Measurements from ENCODE around the gene SLC27A4. TPM values are rescaled to one million over a fixed set of nuclear protein-coding genes. Genes with fewer than 3 reads are reported as not detected.

SLC27A4 gene
- total and polyA plus RNA-seq, 2 of the 13 experiments (the other 11 are each of a cell fraction or from before 2014, with no cell fraction given): 10.6 to 18.8 TPM

DNA sequence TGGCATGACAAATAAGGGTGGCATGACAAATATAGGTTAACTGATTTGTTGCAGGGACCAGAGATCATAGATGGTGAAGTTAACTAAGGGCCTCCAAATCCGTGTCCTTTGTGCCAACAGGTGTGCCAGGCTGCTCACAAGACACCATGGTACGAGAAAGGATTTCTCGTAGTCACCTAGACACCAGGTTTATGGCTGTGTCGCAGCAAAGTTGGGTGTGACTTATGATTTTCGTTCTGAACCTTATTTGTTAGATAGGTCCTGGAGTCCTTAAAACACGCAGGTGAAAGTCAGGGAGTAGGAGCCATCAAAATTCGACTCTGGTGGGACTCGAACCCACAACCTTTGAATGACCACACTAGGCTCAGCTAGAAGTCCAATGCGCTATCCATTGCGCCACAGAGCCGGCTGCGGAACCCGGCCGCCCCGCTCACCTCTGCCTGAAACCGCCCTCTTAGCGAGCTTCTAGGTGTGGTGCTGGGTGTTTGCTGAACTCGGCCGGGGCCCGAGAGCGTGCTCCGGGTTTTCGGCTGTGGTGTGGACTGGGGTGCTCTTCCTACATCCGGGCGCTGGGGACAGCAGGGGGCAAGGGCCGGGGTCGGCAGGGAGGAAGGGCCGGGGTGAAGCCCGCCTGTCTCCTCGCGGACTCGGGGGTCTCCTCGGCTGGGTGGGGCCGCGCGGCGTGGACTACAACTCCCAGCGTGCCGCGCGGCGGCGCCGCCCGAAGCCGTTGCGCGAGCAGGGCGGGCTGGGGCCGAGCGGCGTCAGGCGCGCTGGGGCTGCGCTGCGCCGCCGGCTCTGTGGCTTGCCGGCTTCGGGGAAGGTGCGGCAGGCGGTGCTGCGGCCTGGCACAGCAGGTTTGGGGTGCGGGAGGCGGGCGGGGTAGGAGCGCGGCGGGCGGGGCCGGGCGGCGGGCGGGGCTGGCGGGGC, at the start of gene SLC27A4 (continued):
- TF ChIP-seq, protein P1, sequence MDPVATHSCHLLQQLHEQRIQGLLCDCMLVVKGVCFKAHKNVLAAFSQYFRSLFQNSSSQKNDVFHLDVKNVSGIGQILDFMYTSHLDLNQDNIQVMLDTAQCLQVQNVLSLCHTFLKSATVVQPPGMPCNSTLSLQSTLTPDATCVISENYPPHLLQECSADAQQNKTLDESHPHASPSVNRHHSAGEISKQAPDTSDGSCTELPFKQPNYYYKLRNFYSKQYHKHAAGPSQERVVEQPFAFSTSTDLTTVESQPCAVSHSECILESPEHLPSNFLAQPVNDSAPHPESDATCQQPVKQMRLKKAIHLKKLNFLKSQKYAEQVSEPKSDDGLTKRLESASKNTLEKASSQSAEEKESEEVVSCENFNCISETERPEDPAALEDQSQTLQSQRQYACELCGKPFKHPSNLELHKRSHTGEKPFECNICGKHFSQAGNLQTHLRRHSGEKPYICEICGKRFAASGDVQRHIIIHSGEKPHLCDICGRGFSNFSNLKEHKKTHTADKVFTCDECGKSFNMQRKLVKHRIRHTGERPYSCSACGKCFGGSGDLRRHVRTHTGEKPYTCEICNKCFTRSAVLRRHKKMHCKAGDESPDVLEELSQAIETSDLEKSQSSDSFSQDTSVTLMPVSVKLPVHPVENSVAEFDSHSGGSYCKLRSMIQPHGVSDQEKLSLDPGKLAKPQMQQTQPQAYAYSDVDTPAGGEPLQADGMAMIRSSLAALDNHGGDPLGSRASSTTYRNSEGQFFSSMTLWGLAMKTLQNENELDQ (CRISPR knock-in tag; IDR thresholded peaks at IDR 0.05; ENCODE audit: borderline replicate concordance): peak; percentile 57; the same call in 1 of the 2 replicates
- TF ChIP-seq POLR2A (IDR thresholded peaks at IDR 0.05; ENCODE audit: insufficient read depth in 1 of 2, low read depth in 2 of 2, low read length in 2 of 2) (peak in 1 of 2 experiments; percentile 69), MED13 (CRISPR knock-in tag; IDR thresholded peaks at IDR 0.05) (0 out of 2 replicates have a peak, but pooled peaks have one; percentile 20), ADNP (CRISPR knock-in tag; IDR thresholded peaks at IDR 0.05) (peak; percentile 86), HDAC2 (CRISPR knock-in tag; IDR thresholded peaks at IDR 0.05) (peak; percentile 58), ZNF703 (CRISPR knock-in tag; IDR thresholded peaks at IDR 0.05; ENCODE audit: borderline replicate concordance) (no peak), RBAK (CRISPR knock-in tag; IDR thresholded peaks at IDR 0.05) (no peak), MTF1 (CRISPR knock-in tag; IDR thresholded peaks at IDR 0.05) (no peak), NPAS2 (CRISPR knock-in tag; IDR thresholded peaks at IDR 0.05; ENCODE audit: borderline replicate concordance) (no peak), FOXP1 (IDR thresholded peaks at IDR 0.05) (no peak), FOXP1 (CRISPR knock-in tag; IDR thresholded peaks at IDR 0.05) (0 out of 2 replicates have a peak, but pooled peaks have one; percentile 7), CEBPB (IDR thresholded peaks at IDR 0.05; ENCODE audit: borderline replicate concordance, low read depth, low read length) (peak; percentile 65), YY1 (IDR thresholded peaks at IDR 0.05; ENCODE audit: insufficient read depth, insufficient replicate concordance, low read depth, low read length) (peak; percentile 68), ZNF263 (CRISPR knock-in tag; IDR thresholded peaks at IDR 0.05) (no peak), ZNF224 (CRISPR knock-in tag; IDR thresholded peaks at IDR 0.05) (no peak), ZNF44 (CRISPR knock-in tag; IDR thresholded peaks at IDR 0.05) (0 out of 2 replicates have a peak, but pooled peaks have one; percentile 34), MEIS1 (CRISPR knock-in tag; IDR thresholded peaks at IDR 0.05; ENCODE audit: borderline replicate concordance) (peak; percentile 60; the same call in 1 of the 2 replicates)
- TF ChIP-seq, protein P2, sequence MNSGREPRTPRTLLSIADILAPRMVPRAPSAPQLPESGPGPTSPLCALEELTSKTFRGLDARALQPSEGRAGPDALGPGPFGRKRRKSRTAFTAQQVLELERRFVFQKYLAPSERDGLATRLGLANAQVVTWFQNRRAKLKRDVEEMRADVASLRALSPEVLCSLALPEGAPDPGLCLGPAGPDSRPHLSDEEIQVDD (CRISPR knock-in tag; IDR thresholded peaks at IDR 0.05; ENCODE audit: borderline replicate concordance): no peak
- TF ChIP-seq, protein P3, sequence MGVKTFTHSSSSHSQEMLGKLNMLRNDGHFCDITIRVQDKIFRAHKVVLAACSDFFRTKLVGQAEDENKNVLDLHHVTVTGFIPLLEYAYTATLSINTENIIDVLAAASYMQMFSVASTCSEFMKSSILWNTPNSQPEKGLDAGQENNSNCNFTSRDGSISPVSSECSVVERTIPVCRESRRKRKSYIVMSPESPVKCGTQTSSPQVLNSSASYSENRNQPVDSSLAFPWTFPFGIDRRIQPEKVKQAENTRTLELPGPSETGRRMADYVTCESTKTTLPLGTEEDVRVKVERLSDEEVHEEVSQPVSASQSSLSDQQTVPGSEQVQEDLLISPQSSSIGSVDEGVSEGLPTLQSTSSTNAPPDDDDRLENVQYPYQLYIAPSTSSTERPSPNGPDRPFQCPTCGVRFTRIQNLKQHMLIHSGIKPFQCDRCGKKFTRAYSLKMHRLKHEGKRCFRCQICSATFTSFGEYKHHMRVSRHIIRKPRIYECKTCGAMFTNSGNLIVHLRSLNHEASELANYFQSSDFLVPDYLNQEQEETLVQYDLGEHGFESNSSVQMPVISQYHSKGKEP (CRISPR knock-in tag; IDR thresholded peaks at IDR 0.05): no peak
- TF ChIP-seq, protein P4, sequence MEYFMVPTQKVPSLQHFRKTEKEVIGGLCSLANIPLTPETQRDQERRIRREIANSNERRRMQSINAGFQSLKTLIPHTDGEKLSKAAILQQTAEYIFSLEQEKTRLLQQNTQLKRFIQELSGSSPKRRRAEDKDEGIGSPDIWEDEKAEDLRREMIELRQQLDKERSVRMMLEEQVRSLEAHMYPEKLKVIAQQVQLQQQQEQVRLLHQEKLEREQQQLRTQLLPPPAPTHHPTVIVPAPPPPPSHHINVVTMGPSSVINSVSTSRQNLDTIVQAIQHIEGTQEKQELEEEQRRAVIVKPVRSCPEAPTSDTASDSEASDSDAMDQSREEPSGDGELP (IDR thresholded peaks at IDR 0.05; ENCODE audit: borderline replicate concordance, low read depth): peak; percentile 3; the same call in 1 of the 2 replicates
- TF ChIP-seq, protein P5, sequence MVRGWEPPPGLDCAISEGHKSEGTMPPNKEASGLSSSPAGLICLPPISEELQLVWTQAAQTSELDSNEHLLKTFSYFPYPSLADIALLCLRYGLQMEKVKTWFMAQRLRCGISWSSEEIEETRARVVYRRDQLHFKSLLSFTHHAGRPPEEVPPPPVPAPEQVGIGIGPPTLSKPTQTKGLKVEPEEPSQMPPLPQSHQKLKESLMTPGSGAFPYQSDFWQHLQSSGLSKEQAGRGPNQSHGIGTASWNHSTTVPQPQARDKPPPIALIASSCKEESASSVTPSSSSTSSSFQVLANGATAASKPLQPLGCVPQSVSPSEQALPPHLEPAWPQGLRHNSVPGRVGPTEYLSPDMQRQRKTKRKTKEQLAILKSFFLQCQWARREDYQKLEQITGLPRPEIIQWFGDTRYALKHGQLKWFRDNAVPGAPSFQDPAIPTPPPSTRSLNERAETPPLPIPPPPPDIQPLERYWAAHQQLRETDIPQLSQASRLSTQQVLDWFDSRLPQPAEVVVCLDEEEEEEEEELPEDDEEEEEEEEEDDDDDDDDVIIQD (CRISPR knock-in tag; IDR thresholded peaks at IDR 0.05; ENCODE audit: low read depth): peak; percentile 18; the same call in 1 of the 2 replicates
- TF ChIP-seq, protein P6, sequence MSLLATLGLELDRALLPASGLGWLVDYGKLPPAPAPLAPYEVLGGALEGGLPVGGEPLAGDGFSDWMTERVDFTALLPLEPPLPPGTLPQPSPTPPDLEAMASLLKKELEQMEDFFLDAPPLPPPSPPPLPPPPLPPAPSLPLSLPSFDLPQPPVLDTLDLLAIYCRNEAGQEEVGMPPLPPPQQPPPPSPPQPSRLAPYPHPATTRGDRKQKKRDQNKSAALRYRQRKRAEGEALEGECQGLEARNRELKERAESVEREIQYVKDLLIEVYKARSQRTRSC (CRISPR knock-in tag; IDR thresholded peaks at IDR 0.05; ENCODE audit: low read depth): no peak
